Activated CD4-positive, alpha-beta T cell treated with anti-CD3 and anti-CD28 coated beads, Interleukin-2, amount 50 U/mL, for 1 hour (primary cell): ENCODE results near the gene GRK3.
"Not testable (repeated sequence)": the region's sequence is repeated elsewhere in the genome, so short reads cannot be mapped to it uniquely, and the experiment has no call there.

ENCODE experiments used
- DNase-seq: peaks from one replicate; pipeline ENCODE4 v3.0.0-alpha.2; 2020

The GRK3 gene

GRCh38 chr22:25564320-25564978, at the start of gene GRK3:
Gene GRK3, plus strand, starts transcription at chr22:25564675. Its CDS starts 366 bp downstream, at chr22:25565041.
- DNase-seq = peak; percentile 34

DNA sequence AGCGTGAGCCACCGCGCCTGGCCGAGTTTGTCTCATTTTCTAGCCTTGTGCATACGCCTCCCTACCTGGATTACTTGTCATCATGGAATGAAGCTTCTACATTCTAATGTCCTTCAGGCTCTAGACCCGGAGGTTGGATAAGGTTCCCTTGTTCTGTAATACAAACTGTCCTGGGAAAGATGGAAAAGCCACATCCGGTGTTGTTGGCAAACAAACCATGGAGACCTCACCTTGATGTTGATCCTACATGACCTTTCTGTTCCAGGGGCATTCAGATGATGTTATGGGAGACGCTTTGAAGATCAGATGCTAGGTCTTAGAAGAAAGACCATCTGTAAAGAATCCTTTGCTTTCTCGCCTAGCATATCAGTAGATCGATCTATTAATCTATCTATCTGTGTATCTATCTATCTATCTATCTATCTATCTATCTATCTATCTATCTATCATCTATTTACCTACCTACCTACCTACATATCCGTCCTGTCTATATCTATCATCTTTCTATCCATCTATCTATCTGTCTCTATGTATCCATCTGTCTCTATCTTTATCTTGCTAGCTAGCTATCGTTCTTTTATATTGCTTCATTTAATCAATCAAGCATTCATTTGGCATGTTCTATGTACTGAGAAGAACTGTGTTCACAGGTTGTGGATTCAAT, 46.3 kb upstream of the GRK3 start:
- DNase-seq = no peak

DNA sequence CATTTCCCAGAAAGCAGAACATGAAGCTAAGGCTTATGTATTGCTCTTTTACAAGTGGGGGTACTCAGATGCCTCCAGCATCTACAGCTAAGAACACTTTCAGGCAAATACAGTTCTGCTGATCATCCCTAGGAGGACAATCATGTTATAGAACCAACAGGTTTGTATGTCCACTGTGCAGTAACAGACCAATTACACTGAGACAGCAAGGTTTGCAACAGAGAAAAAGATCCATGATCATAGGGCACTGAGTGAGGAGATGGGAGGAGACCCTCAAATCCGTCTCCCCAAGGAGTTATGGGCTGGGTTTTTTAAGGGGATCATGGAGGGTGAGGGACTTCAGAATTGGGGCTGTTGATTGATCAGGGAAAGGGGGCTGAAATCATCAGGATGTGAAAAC, 39.1 kb upstream of the GRK3 start:
- no peak for DNase-seq

DNA sequence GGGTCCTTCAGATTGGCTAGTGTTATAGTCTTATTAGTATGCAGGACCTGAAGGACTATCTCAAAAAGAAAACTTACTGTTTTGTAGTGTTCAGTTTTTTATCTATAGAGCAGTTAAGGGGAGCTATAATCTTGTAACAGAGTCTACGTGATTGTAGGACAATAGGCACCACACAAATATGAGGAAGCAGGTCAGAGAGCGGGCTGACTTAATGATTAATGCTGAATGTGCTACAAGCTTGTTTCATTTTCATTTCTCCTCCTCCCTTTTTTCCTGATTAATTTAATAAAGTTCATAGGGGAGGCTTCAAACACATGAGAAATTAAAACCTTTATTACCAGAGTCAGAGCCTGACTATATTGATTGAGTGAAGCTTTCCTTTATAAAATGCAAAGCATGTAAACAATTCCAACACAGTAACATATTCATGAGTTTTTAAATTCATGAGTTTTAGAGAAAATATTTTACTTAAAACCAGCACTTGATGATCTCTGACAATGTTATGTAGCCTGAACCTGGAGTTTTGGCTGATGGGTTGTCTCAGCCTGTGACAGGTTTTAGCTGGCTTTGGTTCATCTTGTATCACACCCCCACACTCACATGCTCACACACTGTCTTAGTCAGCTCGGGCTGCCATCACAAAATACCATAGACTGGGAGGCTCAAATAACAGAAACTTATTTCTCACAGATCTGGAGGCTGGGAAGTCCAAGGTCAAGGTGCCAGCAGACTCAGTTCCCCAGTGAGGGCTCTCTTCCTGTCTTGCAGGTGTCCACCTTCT, 38.5 kb upstream of the GRK3 start:
- DNase-seq = not testable (repeated sequence)

GRCh38 chr22:25527016-25527415, 37.5 kb upstream of the GRK3 start:
- DNase-seq = not testable (repeated sequence)

DNA sequence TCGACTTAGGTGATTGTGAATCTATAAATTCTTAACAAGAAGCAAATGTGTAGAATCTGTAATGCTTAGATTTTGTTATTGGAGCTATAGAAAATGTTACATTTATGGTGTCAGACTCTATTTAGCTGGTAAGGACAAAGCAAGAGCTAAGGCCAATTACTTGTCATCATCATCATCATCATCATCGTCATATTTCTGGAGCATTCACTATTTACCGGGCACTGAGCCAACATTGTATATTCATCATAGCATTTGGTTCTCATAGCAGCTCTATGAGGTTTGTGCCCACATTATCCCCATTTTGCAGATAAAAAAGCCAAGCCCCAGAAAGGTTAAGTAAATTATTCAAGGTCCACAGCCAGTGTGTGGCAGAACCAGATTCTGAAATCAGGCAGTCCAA, 36.4 kb upstream of the GRK3 start:
- DNase-seq = not testable (repeated sequence)

- DNase-seq = not testable (repeated sequence)
These were observed 35.4 kb upstream of the GRK3 start for GRCh38 chr22:25529059-25529458.

DNA sequence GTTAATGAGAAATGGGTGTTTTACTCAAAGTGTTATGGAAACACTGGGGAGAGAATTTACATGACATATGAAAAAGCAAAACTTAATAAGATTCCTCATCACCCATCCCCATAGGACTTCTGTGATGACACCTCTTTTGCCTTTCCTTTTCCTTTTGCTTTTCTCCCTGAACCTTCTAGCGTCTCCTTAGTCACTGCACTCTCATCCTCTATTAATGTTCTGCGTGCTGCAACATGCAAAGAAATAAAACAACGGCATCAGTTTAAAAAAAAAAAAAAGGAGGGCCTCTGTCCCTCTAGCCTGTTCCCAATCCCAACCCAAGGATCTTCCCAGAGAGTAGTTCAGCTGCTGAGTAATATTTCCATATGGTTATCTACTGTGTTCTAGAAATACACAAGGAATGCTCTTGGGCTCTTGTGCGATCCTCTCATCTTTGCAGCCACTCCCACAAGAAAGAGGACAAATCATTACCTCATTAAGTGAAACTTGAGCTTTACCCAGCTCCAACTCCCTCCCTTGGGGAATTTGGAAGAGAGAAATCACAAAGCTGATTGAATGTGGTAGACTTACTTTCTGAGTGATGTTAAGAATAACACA, 34.8 kb upstream of the GRK3 start:
- not testable (repeated sequence) for DNase-seq

DNA sequence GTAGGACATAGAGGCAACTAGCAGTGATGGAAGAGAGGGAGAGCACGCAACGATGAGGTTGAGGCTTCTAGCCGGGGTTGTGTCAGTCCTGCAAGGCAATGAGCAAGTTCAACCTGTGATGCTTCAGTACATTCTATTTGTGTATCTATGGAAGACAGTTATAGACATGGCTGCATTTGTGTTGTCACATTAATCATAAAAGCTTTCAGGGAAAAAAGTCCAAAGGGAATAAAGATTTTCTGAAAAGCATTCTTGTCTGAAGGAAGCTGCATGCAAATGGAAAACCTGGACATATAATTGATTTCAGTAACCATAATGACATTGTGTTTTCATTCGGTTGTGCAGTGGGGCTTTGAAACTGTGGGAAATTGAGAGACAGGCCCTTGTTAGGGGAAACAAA, 32.8 kb upstream of the GRK3 start:
- DNase-seq = not testable (repeated sequence)

DNA sequence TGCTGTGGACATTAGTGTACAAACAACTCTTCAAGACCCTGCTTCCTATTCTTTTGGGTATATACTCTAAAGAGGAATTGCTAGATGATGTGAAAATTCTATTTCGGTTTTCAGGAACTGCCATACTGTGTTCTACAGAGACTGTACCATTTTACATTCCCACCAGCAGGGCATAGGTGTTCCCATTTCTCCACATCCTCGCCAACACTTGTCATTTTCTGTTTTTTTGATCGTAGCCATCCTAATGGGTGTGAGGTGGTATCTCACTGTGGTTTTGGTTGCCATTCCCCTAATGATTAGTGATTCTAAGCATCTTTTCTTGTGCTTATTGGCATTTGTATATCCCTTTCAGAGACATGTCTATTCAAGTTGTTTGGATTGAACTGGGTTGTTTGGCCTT, 29.8 kb upstream of the GRK3 start:
- DNase-seq = no peak

DNA sequence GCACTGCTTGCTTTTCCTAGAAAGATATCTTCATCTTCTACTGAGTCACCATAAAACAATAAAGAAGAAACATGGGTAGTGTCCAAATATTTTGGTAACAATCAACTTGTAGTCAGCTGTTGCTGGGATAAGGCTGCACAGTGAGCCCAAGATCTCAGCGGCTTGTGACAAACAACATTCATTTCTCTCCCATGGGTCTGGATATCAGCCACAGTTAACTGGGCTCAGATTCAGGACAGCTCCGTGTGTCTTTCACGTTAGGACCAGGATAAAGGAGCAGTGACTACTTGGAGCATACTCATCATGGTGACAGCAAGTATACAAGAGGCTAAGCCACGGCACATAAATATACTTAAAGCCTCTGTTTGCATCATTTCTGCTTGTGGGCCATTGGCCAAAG, 27.9 kb upstream of the GRK3 start:
- no peak for DNase-seq

DNA sequence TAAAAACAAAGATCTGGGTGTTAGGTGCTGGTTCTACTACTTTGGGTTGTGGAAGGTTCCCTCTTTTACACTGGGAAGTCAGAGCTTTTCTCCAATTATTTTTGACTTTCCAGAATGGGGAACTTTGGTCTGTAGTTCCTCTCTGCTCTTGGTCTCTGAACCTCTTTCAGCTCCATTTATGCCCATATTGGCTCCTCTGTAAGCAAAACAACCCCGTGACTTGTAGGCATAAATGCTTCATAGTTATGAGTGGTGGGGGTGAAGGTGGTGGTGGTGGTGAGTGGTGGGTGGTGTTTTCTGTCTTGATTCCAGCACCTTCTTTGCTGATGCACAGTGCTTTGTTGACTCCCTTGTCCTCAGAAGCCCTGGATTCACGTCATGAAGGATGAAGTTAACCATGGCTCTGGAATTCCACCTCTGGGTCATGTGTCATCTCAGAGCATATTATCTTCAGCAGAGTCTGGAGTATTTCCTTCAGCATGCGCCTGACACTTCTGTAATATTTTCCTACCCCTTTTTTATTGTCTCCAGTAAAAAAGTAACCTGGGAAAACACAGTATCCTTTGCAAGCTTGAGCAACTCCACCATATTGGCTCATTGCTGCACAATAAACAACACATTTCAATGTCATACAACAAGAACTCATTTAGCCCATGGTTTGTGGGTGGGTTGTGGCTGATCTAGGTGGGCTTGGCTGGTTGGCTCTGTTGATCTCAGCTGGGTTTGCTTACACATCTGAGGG, 24.1 kb upstream of the GRK3 start:
- DNase-seq = no peak

DNA sequence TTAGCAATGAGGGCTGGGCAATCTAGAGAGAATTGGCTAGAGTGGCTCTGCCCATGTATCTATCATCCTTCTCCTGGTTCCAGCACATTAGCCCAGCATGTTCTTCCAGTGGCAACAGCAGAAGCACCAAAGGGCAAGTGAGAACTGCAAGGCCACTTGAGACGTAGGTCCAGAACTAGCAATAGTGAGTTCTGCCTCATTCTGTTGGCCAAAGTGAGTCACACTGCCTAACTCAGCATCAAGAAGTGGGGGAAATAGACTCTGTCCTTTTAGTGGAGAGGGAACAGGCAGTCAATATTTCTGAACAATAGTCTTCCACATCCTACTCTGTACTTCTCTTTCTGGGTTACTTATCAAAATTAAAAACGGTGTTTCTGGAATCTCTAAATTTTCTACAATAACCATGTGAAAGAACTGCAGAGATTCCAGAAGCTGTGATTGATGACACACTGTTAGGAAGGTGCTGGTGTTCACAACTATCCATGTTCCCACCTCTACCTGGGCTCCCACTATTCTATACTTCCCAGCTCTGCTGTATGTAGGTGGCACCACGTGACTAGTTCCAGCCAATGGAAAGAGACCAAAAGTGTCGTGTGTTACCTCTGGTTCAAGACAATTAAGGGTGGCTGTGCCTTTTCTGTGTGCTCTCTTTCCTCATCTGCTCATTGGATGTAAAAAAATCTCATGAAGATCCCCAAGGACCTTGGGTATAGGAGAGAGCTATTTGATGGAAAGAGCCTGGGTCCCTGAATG, 23.4 kb upstream of the GRK3 start:
- no peak for DNase-seq

GRCh38 chr22:25542191-25542590, 22.3 kb upstream of the GRK3 start:
- no peak for DNase-seq

DNA sequence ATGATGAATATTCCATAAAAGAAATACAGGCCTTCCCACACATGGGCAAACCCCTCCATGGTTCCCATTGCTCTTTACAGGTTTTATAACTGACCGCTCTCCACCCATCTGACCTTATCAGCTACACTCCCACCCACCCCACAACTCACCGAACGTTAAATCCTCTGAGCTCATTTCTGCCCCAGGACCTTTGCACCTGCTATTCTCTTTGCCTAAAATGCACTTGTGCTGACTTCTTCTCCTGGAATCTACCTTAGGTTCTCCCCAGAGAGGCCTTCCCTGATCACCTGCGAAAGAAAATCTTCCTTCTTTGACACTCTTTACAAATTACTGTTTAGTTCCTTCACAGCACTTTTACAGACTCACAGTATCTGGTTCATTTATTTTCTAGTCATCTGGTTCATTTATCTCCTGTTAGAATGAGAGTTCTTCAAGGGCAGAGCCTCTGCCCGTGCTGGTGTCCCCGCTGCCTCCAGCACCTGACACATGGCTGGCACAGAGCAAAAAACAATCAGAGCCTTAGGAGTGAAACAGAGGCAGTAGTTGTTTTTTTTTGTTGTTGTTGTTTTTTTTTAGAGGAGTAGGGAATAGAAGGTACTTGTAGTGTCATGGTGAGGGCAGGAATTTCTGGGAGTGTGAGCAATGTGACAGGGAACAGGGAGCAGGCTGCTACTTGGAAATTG, 21.6 kb upstream of the GRK3 start:
- DNase-seq = no peak

GRCh38 chr22:25545146-25545545, 19.3 kb upstream of the GRK3 start:
- DNase-seq = no peak

- no peak for DNase-seq
These were observed 18.8 kb upstream of the GRK3 start for GRCh38 chr22:25545672-25546071.

DNA sequence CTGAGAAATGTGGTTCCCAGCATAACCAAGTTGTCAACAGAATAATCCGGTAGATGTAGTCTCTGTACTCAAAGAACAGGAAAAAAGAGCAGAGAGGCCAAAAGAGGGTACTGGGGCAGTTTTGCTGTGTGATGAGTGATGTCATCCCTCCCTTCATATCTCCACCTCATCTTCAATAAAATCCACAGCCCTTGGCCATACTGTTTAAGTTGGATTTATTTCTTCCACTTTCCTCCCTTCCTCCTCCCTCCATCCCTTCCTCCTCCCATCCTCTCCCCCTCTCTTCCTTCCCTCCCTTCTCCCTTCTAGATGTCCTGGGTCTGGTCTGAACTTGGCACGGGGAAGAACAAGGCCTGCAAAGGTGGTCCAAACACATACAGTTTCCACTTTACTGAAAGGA, 18.2 kb upstream of the GRK3 start:
- DNase-seq = no peak

- no peak for DNase-seq
These were observed 17.7 kb upstream of the GRK3 start for GRCh38 chr22:25546751-25547150.

GRCh38 chr22:25548866-25549464, 15.5 kb upstream of the GRK3 start:
- DNase-seq = no peak

DNA sequence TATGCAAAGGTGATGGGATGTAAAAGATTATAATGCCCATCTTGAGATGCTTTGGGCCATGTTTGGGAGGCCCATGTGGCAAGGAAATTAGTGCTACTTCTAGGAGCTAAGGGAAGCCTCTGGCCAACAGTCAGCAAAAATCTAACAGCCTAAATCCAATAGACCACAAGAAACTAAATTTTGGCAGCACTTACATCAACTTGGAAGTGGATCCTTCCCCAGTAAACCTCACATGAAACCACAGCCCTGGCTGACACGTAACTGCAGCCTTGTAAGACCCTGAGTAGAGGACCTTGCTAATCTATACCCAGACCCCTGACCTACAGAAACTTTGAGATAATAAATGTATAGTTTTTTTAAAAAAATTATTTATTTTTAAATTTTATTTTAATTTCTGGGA, 13.1 kb upstream of the GRK3 start:
- no peak for DNase-seq
